K562 (cell line): ENCODE measurements around the gene NEURL1B. TPM values are rescaled to one million over a fixed set of nuclear protein-coding genes. Genes with fewer than 3 reads are reported as not detected.

Source experiments
- CC2D1A ChIP-seq: fragments of 450-650 bp; IDR thresholded peaks from 2 replicates; pipeline ENCODE4 v1.6.1; 2017; ENCODE audit warnings: mild to moderate bottlenecking
- JUND ChIP-seq, 2 experiments: IDR thresholded peaks; 2 replicates in 1 of 2; 3 replicates in 1 of 2; pipeline ENCODE4 v1.6.1; 2011; ENCODE audit warnings: borderline replicate concordance in 2 of 2, low read depth in 2 of 2, low read length in 2 of 2, improper control_type of control experiment in 1 of 2, missing biosample characterization in 1 of 2, missing genetic modification characterization in 1 of 2, missing genetic modification reagents in 1 of 2
- REST ChIP-seq, 2 experiments: fragments of 450-650 bp; formaldehyde crosslinking in 1 of 2; IDR thresholded peaks; 2 replicates each; pipeline versions ENCODE4 v1.4.0 to v1.6.1; 2014 to 2020; ENCODE audit warnings: mild to moderate bottlenecking in 2 of 2, borderline replicate concordance in 1 of 2, low read depth in 1 of 2
- RFX7 ChIP-seq: fragments of 250-450 bp; sonication (Bioruptor Pico); IDR thresholded peaks from 2 replicates; pipeline ENCODE4 v1.5.1; 2021; ENCODE audit warnings: mild to moderate bottlenecking
- SMC3 ChIP-seq: conservative IDR thresholded peaks from 2 replicates; pipeline ENCODE4 v1.6.1; 2011; ENCODE audit warnings: low read depth, low read length, improper control_type of control experiment; ENCODE audit not compliant: insufficient read depth
- STAG1 ChIP-seq: sonication (generic); formaldehyde crosslinking; IDR thresholded peaks from 2 replicates; pipeline ENCODE4 v1.5.0; 2020; ENCODE audit warnings: missing genetic modification reagents, borderline replicate concordance
- ZBTB7A ChIP-seq: IDR thresholded peaks from 2 replicates; pipeline ENCODE4 v1.6.1; 2011; ENCODE audit warnings: low read depth, mild to moderate bottlenecking, low read length, moderate library complexity, borderline replicate concordance; ENCODE audit not compliant: control insufficient read depth
- ZNF124 ChIP-seq: sonication (generic); formaldehyde crosslinking; IDR thresholded peaks from 2 replicates; pipeline ENCODE4 v1.8.1; 2022; ENCODE audit warnings: missing genetic modification reagents
- ZNF589 ChIP-seq: fragments of 200-800 bp; sonication (Bioruptor generic); IDR thresholded peaks from 2 replicates; pipeline ENCODE4 v1.6.1; 2016; ENCODE audit warnings: low read depth, missing genetic modification characterization, missing compliant biosample characterization
- polyA plus RNA-seq, 8 experiments: library from polyadenylated mRNA; depleted of rRNA in 4 of 8; stranded (reverse) in 5 of 8; unstranded in 3 of 8; fragments of >200 nt; fragmentation: Nextera tagmentation in 2 of 8; fragmentation: Illumina TruSeq in 1 of 8; extraction: Ambion mirVana in 2 of 8; extraction: Trizol in 1 of 8; gene quantifications; 2 replicates each; pipeline versions ENCODE4 v1.2.1 to v1.2.3, GENCODE V29; 2011 to 2014; ENCODE audit warnings: inconsistent platforms in 1 of 8, missing spikeins in 1 of 8
- total RNA-seq, 7 experiments: library from RNA; depleted of rRNA in 6 of 7; stranded (reverse); fragments of >200 nt in 6 of 7; fragmentation: Illumina TruSeq in 2 of 7; extraction: Trizol in 2 of 7; gene quantifications; 2 replicates each; pipeline versions ENCODE4 v1.2.1 to v1.2.3, GENCODE V29; 2011 to 2021; ENCODE audit warnings: low replicate concordance in 1 of 7

Gene NEURL1B
- total and polyA plus RNA-seq, 9 of the 15 experiments (the other 6 are each of a cell fraction or from before 2014, with no cell fraction given), result 0.04 TPM; not detected in 8

DNA sequence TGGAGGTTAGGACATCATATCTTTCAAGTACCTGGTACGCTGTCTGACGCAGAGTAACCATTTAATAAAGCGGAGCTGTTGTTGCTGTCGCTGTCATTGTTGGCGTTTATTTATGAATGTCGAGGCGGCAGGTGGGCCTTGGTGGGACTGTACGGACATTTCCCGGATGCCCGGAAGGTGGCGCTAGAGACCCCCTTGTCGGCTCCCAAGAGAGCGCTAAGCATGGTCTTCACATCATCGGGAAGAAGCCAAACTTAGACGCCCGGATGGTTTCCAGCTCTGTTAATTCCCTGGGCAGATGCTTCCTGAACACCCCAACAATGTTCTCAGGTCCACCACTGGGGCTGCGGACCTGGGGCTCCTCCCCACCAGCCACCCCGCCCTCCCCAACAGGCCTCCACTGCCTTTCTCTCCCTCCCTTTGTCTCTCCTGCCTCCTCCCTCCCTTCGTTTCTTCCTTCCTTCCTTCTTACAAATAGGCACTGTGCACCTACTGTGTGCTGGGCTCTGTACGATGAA is 75.8 kb downstream of the NEURL1B start (continued):
- TF ChIP-seq REST (IDR thresholded peaks at IDR 0.05; ENCODE audit: borderline replicate concordance) (peak; percentile 89), REST (CRISPR knock-in tag; IDR thresholded peaks at IDR 0.05; ENCODE audit: low read depth) (no peak), SMC3 (peak; percentile 91), STAG1 (CRISPR knock-in tag) (peak; percentile 79), JUND (IDR thresholded peaks at IDR 0.05; ENCODE audit: borderline replicate concordance, low read depth, low read length) (peak; percentile 44; the same call in 1 of the 2 replicates), JUND (tag; IDR thresholded peaks at IDR 0.05; ENCODE audit: borderline replicate concordance, low read depth, low read length) (no peak), CC2D1A (peak; percentile 85), ZBTB7A (peak; percentile 49; the same call in 1 of the 2 replicates), ZNF124 (CRISPR knock-in tag) (no peak), RFX7 (CRISPR knock-in tag) (no peak), ZNF589 (CRISPR knock-in tag) (no peak)
